Body of pancreas (tissue), 4 donors: ENCODE results near the gene AVEN.

ENCODE experiments used
- POLR2A ChIP-seq, 3 donors: fragments of 450-650 bp; IDR thresholded peaks; one replicate each; pipeline ENCODE4 v1.6.1; 2016; ENCODE audit warnings: antibody characterized with exemption in 3 of 3, mild to moderate bottlenecking in 2 of 3
- TF ChIP-seq, protein P1 (sequence below), 7 experiments: fragments of 450-650 bp in 4 of 7; fragments of 200-600 bp in 3 of 7; sonication (generic) in 3 of 7; IDR thresholded peaks; one replicate each; pipeline ENCODE4 v1.5.1; 2016 to 2019; ENCODE audit warnings: antibody characterized with exemption in 7 of 7

DNA sequence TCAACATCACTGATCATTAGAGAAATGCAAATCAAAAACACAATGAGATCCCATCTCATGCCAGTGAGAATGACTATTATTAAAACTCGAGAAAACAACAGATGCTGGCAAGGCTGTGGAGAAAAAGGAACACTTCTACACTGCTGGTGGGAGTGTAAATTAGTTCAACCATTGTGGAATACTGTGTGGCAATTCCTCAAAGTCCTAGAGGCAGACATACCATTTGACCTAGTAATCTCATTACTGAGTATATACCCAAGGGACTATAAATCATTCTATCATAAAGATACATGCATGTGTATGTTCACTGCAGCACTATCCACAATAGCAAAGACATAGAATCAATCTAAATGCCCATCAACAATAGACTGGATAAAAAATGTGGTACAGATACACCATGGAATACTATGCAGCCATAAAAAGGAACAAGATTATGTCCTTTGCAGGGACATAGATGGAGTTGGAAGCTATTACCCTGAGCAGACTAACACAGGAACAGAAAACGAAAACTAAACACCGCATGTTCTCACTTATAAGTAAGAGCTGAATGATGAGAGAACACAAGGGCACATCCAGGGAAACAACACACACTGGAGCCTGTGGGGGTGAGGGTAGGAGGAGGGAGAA is 15.2 kb upstream of the AVEN start:
- TF ChIP-seq, protein P1, sequence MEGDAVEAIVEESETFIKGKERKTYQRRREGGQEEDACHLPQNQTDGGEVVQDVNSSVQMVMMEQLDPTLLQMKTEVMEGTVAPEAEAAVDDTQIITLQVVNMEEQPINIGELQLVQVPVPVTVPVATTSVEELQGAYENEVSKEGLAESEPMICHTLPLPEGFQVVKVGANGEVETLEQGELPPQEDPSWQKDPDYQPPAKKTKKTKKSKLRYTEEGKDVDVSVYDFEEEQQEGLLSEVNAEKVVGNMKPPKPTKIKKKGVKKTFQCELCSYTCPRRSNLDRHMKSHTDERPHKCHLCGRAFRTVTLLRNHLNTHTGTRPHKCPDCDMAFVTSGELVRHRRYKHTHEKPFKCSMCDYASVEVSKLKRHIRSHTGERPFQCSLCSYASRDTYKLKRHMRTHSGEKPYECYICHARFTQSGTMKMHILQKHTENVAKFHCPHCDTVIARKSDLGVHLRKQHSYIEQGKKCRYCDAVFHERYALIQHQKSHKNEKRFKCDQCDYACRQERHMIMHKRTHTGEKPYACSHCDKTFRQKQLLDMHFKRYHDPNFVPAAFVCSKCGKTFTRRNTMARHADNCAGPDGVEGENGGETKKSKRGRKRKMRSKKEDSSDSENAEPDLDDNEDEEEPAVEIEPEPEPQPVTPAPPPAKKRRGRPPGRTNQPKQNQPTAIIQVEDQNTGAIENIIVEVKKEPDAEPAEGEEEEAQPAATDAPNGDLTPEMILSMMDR (IDR thresholded peaks at IDR 0.05) = no peak
- no peak for TF ChIP-seq POLR2A (IDR thresholded peaks at IDR 0.05)
